Measurements from ENCODE around the gene TANGO6.
"Not testable (repeated sequence)": the region's sequence is repeated elsewhere in the genome, so short reads cannot be mapped to it uniquely, and the experiment has no call there.

Gene TANGO6

GRCh38 chr16:69017036-69017783 lies 173.9 kb downstream of the TANGO6 start:
- peak; percentile 10 for DNase-seq

- no peak for DNase-seq
These were observed 176.5 kb downstream of the TANGO6 start for GRCh38 chr16:69019811-69020210.

- no peak for DNase-seq
These were observed 185.8 kb downstream of the TANGO6 start for GRCh38 chr16:69029121-69029520.

GRCh38 chr16:69031877-69032301 lies 188.6 kb downstream of the TANGO6 start:
- no peak for DNase-seq

GRCh38 chr16:69033151-69033949 lies 190.0 kb downstream of the TANGO6 start:
- DNase-seq: no peak

- DNase-seq: no peak
These were observed 192.0 kb downstream of the TANGO6 start for GRCh38 chr16:69035375-69035774.

GRCh38 chr16:69036399-69037091 lies 193.2 kb downstream of the TANGO6 start:
- no peak for DNase-seq

- no peak for DNase-seq
These were observed 194.2 kb downstream of the TANGO6 start for GRCh38 chr16:69037373-69038160.

- DNase-seq: no peak
These were observed 196.1 kb downstream of the TANGO6 start for GRCh38 chr16:69039333-69039941.

- no peak for DNase-seq
These were observed 197.0 kb downstream of the TANGO6 start for GRCh38 chr16:69040144-69040909.

- no peak for DNase-seq
These were observed 205.2 kb downstream of the TANGO6 start for GRCh38 chr16:69048328-69049120.

GRCh38 chr16:69049146-69049545 lies 205.8 kb downstream of the TANGO6 start:
- no peak for DNase-seq

- no peak for DNase-seq
These were observed 206.5 kb downstream of the TANGO6 start for GRCh38 chr16:69049603-69050375.

- not testable (repeated sequence) for DNase-seq
These were observed 208.1 kb downstream of the TANGO6 start for GRCh38 chr16:69051517-69051830.

- no peak for DNase-seq
These were observed 211.7 kb downstream of the TANGO6 start for GRCh38 chr16:69055008-69055407.

- DNase-seq: no peak
These were observed 212.6 kb downstream of the TANGO6 start for GRCh38 chr16:69055980-69056379.

- no peak for DNase-seq
These were observed 213.1 kb downstream of the TANGO6 start for GRCh38 chr16:69056421-69056820.

GRCh38 chr16:69057400-69058378 lies 214.4 kb downstream of the TANGO6 start:
- no peak for DNase-seq

- DNase-seq: not testable (repeated sequence)
These were observed 220.2 kb downstream of the TANGO6 start for GRCh38 chr16:69063491-69063890.

All from OCI-M1 (cell line).